AG09309 (cell line): ENCODE measurements around the gene ETNK1.
A peak's percentile ranks its signal among the peaks of the same experiment; 100 is the strongest.

Source experiments
- DNase-seq: peaks from one replicate; pipeline ENCODE4 v3.0.0-alpha.2; 2010; ENCODE audit warnings: low read depth
- H3K4me3 ChIP-seq: 2 replicates; pipeline ENCODE4 v1.5.1; 2011; ENCODE audit warnings: mild to moderate bottlenecking, low read depth, low read length, moderate library complexity; ENCODE audit not compliant: control insufficient read depth
- TF ChIP-seq, protein P1 (sequence below): IDR thresholded peaks from 2 replicates; pipeline ENCODE4 v1.5.1; 2011; ENCODE audit warnings: mild to moderate bottlenecking, low read depth, low read length, inconsistent platforms; ENCODE audit not compliant: insufficient read depth, control insufficient read depth; ENCODE audit errors: missing control alignments

ETNK1 gene

DNA sequence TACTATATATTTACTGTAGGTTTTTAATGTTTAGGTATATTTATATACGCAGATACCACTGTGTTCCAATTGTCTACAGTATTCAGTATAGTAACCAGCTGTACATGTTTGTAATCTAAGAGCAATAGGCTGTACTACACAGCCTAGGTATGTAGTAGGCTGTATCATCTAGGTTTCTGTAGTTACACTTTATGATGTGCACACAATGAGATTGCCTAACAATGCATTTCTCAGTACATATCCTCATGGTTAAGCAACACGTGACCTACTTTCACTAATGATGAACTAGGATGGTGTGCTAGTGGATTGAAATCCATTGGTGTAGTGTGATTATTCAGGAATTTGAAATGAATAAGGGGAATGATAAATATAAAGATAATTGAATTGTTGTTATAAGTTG, 77.7 kb downstream of the ETNK1 start:
- H3K4me3 ChIP-seq, result no peak overlapping the region
- DNase-seq, result no peak
- TF ChIP-seq, protein P1, sequence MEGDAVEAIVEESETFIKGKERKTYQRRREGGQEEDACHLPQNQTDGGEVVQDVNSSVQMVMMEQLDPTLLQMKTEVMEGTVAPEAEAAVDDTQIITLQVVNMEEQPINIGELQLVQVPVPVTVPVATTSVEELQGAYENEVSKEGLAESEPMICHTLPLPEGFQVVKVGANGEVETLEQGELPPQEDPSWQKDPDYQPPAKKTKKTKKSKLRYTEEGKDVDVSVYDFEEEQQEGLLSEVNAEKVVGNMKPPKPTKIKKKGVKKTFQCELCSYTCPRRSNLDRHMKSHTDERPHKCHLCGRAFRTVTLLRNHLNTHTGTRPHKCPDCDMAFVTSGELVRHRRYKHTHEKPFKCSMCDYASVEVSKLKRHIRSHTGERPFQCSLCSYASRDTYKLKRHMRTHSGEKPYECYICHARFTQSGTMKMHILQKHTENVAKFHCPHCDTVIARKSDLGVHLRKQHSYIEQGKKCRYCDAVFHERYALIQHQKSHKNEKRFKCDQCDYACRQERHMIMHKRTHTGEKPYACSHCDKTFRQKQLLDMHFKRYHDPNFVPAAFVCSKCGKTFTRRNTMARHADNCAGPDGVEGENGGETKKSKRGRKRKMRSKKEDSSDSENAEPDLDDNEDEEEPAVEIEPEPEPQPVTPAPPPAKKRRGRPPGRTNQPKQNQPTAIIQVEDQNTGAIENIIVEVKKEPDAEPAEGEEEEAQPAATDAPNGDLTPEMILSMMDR, result no peak

DNA sequence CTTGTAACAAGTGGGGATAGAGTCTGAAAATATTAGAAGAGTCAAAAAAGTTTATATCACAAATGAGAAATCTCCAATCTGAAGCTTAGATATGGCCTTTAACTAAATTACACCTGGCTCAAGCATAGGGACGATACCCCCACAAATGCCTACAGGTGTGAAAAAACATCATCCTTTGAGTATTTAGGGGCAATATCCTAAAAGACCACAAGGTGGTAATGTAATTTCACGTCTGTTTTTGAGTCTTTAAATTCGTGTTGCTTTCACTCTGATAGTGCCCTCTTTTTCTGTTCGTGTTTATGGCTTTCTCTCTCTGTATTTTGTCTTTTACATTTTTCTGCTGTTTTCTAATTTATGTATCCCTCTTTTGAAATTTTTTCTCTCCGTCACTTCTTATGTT, 84.3 kb downstream of the ETNK1 start:
- no peak for DNase-seq
- TF ChIP-seq, protein P1, result peak; percentile 47
- H3K4me3 ChIP-seq, result no peak overlapping the region

GRCh38 chr12:22712083-22712482, 87.1 kb downstream of the ETNK1 start:
- TF ChIP-seq, protein P1, result no peak
- H3K4me3 ChIP-seq, result no peak overlapping the region
- no peak for DNase-seq

DNA sequence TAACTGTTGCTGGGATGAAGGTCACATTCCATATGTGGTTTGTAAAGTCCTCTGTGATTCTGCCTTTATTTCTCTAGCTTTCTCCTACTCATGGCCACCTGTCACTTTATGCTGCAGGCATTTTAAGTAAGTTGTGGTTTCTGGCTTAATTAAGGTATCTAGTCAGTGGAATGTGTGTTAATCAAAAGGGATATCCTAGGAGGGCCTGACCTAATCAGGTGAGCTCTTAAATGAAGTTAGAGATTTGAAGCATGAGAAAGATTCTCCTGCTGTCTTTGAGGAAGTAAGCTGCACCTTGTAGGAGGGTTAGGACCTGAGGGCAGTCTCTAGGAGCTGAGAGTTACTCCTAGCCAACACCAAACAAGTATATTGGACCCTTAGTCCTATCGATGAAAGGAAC, 90.3 kb downstream of the ETNK1 start:
- H3K4me3 ChIP-seq, result no peak overlapping the region
- TF ChIP-seq, protein P1, result no peak
- DNase-seq, result no peak

- TF ChIP-seq, protein P1, result no peak
- DNase-seq, result no peak
- no peak overlapping the region for H3K4me3 ChIP-seq
These were observed 94.8 kb downstream of the ETNK1 start for GRCh38 chr12:22719745-22720144.

GRCh38 chr12:22722081-22722480, 97.1 kb downstream of the ETNK1 start:
- TF ChIP-seq, protein P1, result no peak
- DNase-seq, result no peak
- no peak overlapping the region for H3K4me3 ChIP-seq

DNA sequence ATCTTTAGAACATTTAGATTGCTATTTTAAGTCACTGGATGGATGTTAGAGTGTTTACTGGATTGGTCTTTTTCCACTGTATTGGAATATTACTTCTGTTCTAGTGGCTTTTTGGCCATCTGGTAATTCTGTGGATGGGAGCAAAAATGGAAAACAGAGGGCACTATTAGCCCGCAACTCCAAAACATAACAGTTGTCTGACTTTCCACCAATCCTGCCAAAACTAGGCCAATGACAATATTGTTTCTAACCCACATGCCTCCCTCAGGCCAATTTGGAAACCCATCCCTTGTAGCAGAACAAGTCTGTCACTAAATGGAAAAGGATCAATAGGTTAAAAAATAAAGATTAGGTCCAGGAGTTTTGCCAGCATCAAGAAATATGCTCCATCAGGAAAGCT, 97.8 kb downstream of the ETNK1 start:
- TF ChIP-seq, protein P1, result no peak
- DNase-seq, result no peak
- H3K4me3 ChIP-seq, result no peak overlapping the region
